ENCODE measurements around the gene B3GALNT2. TPM values are rescaled to one million over a fixed set of nuclear protein-coding genes. Genes with fewer than 3 reads are reported as not detected.

The B3GALNT2 gene
- total and polyA plus RNA-seq, 2 of the 8 experiments (the other 6 are each of a cell fraction or from before 2014, with no cell fraction given): 15.4 to 39.4 TPM

GRCh38 chr1:235430991-235431390 lies 73.3 kb downstream of the B3GALNT2 start:
- Histone ChIP-seq H2BK20ac (ENCODE audit: low read length) (no peak overlapping the region), H3K36me3 (ENCODE audit: control insufficient read depth in 2 of 4, insufficient read depth in 4 of 4, low read length in 3 of 4) (peaks cover under 1 to 3% (median 2%) of the 10 kb centered on the region in 4 experiments; a peak in 4 of 8 replicates), H3K79me1 (ENCODE audit: low read depth, low read length) (no peaks in the 10 kb centered on the region; the same call in 1 of the 2 replicates), H4K20me1 (replicated peaks in 1 of 2; ENCODE audit: control insufficient read depth in 1 of 2, insufficient read depth in 2 of 2, low read length in 2 of 2) (no peaks in the 10 kb centered on the region), H2BK5ac (ENCODE audit: low read depth, low read length) (no peak overlapping the region), H3K4me1 (replicated peaks in 1 of 4; ENCODE audit: control insufficient read depth in 3 of 4, insufficient read depth in 4 of 4, low read length in 3 of 4) (no peaks in the 10 kb centered on the region), H3K56ac (replicated peaks; ENCODE audit: insufficient read length, low read depth, low read length) (no peak overlapping the region), H3K79me2 (ENCODE audit: control insufficient read depth in 1 of 2, insufficient read depth in 2 of 2, low read length in 2 of 2) (no peaks in the 10 kb centered on the region), H3K9me3 (ENCODE audit: insufficient read depth in 2 of 2, low read depth in 1 of 2, low read length in 1 of 2) (no peaks in the 10 kb centered on the region), H3K23me2 (ENCODE audit: low read depth, low read length) (no peaks in the 10 kb centered on the region), H2BK15ac (ENCODE audit: low read length) (no peak overlapping the region), H3K23ac (ENCODE audit: insufficient read length) (no peak overlapping the region), H2AK5ac (ENCODE audit: low read depth, low read length) (no peak overlapping the region), H3K14ac (ENCODE audit: insufficient read length) (no peak overlapping the region), H3K18ac (ENCODE audit: extremely low read depth, low read length) (no peak overlapping the region), H3K4me2 (ENCODE audit: insufficient read depth in 1 of 2, low read depth in 2 of 2, low read length in 2 of 2) (no peak overlapping the region), H3K27me3 (replicated peaks in 1 of 4; ENCODE audit: control insufficient read depth in 3 of 4, extremely low read depth in 1 of 4, insufficient read depth in 3 of 4, low read length in 3 of 4) (no peaks in the 10 kb centered on the region), H2AFZ (ENCODE audit: low read length) (no peak overlapping the region), H3K27ac (ENCODE audit: low read depth, low read length) (no peak overlapping the region), H2BK120ac (replicated peaks; ENCODE audit: low read depth, low read length) (no peak overlapping the region), H2BK12ac (ENCODE audit: low read depth, low read length) (no peak overlapping the region), H4K91ac (replicated peaks; ENCODE audit: insufficient read length, low read length) (no peak overlapping the region), H4K8ac (ENCODE audit: extremely low read depth, insufficient read depth, low read length) (no peak overlapping the region), H3K9ac (replicated peaks in 1 of 4; ENCODE audit: extremely low read depth in 1 of 4, low read depth in 3 of 4, low read length in 3 of 4) (no peak overlapping the region), H4K5ac (ENCODE audit: insufficient read length, low read depth, low read length) (no peak overlapping the region), H3K4me3 (ENCODE audit: extremely low read depth in 1 of 4, insufficient read depth in 2 of 4, low read depth in 3 of 4, low read length in 4 of 4) (no peak overlapping the region), H3K4ac (replicated peaks; ENCODE audit: insufficient read length, low read depth, low read length) (no peak overlapping the region)
- no peak for TF ChIP-seq CBX5 (IDR thresholded peaks at IDR 0.05; ENCODE audit: low read depth, low read length)
- TF ChIP-seq SRF (IDR thresholded peaks at IDR 0.05; ENCODE audit: low read depth, low read length): no peak
- TF ChIP-seq SIX5 (IDR thresholded peaks at IDR 0.05; ENCODE audit: low read depth, low read length): no peak
- no peak for TF ChIP-seq POLR2AphosphoS5 (IDR thresholded peaks at IDR 0.05; ENCODE audit: low read depth, low read length)
- no peak for TF ChIP-seq TAF1 (IDR thresholded peaks at IDR 0.05; ENCODE audit: low read depth, low read length)
- TF ChIP-seq JUN (IDR thresholded peaks at IDR 0.05; ENCODE audit: low read depth, low read length): no peak
- ChIA-PET CTCF (ENCODE audit: partially characterized antibody) (interaction anchor here (1.6 kb wide), 1 partner anchor 81 kb away, joined by 3 read pairs; no protein-coding TSS in a partner anchor), POLR2A (ENCODE audit: partially characterized antibody) (interaction anchor here (0.6 kb wide), 1 partner anchor 189 kb away, joined by 3 read pairs; no protein-coding TSS in a partner anchor)
- no peak for FAIRE-seq
- DNase-seq (ENCODE audit: low read depth in 1 of 2, low spot score in 2 of 2): no peak
- WGBS, 2 experiments (ENCODE audit: extremely low coverage in 1 of 2, insufficient coverage in 1 of 2, insufficient read length in 1 of 2, insufficient replicate concordance in 2 of 2, low coverage in 1 of 2, low lambda C conversion rate in 2 of 2, missing lambda C conversion rate in 1 of 2): 89% methylated on average over 5 of the region's 6 CpGs; no CpG with 5 or more reads in 1 of the 2 experiments

Measured in H1 (cell line).